HepG2 (cell line): ENCODE results near the gene MAN2A1. TPM values are rescaled to one million over a fixed set of nuclear protein-coding genes. Genes with fewer than 3 reads are reported as not detected.

Source experiments
- MED8 ChIP-seq: sonication (generic); formaldehyde crosslinking; IDR thresholded peaks from 2 replicates; pipeline ENCODE4 v1.8.1; 2023; ENCODE audit warnings: mild to moderate bottlenecking, missing genetic modification reagents; ENCODE audit not compliant: insufficient replicate concordance
- NR3C1 ChIP-seq: sonication (generic); formaldehyde crosslinking; IDR thresholded peaks from 2 replicates; pipeline ENCODE4 v1.4.0; 2020; ENCODE audit warnings: missing genetic modification reagents
- SALL1 ChIP-seq: sonication (generic); formaldehyde crosslinking; IDR thresholded peaks from 2 replicates; pipeline ENCODE4 v1.8.0; 2022; ENCODE audit warnings: mild to moderate bottlenecking, missing genetic modification reagents
- SP5 ChIP-seq: IDR thresholded peaks from 2 replicates; pipeline ENCODE4 v1.6.1; 2016; ENCODE audit warnings: low read depth, borderline replicate concordance
- STAG1 ChIP-seq: sonication (generic); formaldehyde crosslinking; IDR thresholded peaks from 2 replicates; pipeline ENCODE4 v1.4.0; 2020; ENCODE audit warnings: missing genetic modification reagents
- TCF12 ChIP-seq, 2 experiments: fragments of 450-650 bp in 1 of 2; sonication (generic) in 1 of 2; formaldehyde crosslinking in 1 of 2; IDR thresholded peaks; 2 replicates each; pipeline versions ENCODE4 v1.6.1 to v1.8.0; 2017 to 2022; ENCODE audit warnings: antibody characterized with exemption in 1 of 2, mild to moderate bottlenecking in 1 of 2, missing genetic modification reagents in 1 of 2, moderate library complexity in 1 of 2
- ZFYVE20 ChIP-seq: sonication (generic); formaldehyde crosslinking; IDR thresholded peaks from 2 replicates; pipeline ENCODE4 v1.8.0; 2023; ENCODE audit warnings: low read depth, mild to moderate bottlenecking, moderate library complexity, missing genetic modification reagents, borderline replicate concordance
- ZNF776 ChIP-seq: sonication (generic); formaldehyde crosslinking; IDR thresholded peaks from 2 replicates; pipeline ENCODE4 v1.4.0; 2020; ENCODE audit warnings: mild to moderate bottlenecking, missing genetic modification reagents
- polyA plus RNA-seq, 8 experiments: library from polyadenylated mRNA; depleted of rRNA in 3 of 8; stranded (reverse) in 7 of 8; unstranded in 1 of 8; fragments of >200 nt; fragmentation: Illumina TruSeq in 4 of 8; extraction: Trizol in 4 of 8; gene quantifications; 2 replicates each; pipeline versions ENCODE4 v1.2.1 to v1.2.3, GENCODE V29; 2011 to 2016; ENCODE audit warnings: low read depth in 4 of 8, missing spikeins in 1 of 8, mixed read lengths in 1 of 8; ENCODE audit not compliant: insufficient read depth in 1 of 8
- total RNA-seq, 5 experiments: library from RNA; depleted of rRNA; stranded (reverse); fragments of >200 nt; fragmentation: Illumina TruSeq; extraction: Trizol; gene quantifications; 2 replicates each; pipeline ENCODE4 v1.2.3, GENCODE V29; 2016; ENCODE audit warnings: low read depth in 1 of 5
- TF ChIP-seq, protein P1 (sequence below): sonication (generic); formaldehyde crosslinking; IDR thresholded peaks from 2 replicates; pipeline ENCODE4 v1.8.1; 2023; ENCODE audit warnings: mild to moderate bottlenecking, inconsistent platforms, moderate library complexity, missing genetic modification reagents, borderline replicate concordance
- TF ChIP-seq, protein P2 (sequence below), 2 experiments: sonication (generic) in 1 of 2; formaldehyde crosslinking in 1 of 2; IDR thresholded peaks; 2 replicates each; pipeline versions ENCODE4 v1.4.0 to v1.6.1; 2018 to 2020; ENCODE audit warnings: missing genetic modification reagents in 2 of 2, borderline replicate concordance in 1 of 2, low read depth in 1 of 2, mild to moderate bottlenecking in 1 of 2, missing biosample characterization in 1 of 2
- TF ChIP-seq, protein P3 (sequence below): sonication (generic); formaldehyde crosslinking; IDR thresholded peaks from 2 replicates; pipeline ENCODE4 v1.5.1; 2020; ENCODE audit warnings: missing genetic modification reagents, mild to moderate bottlenecking, borderline replicate concordance
- TF ChIP-seq, protein P4 (sequence below): IDR thresholded peaks from 2 replicates; pipeline ENCODE4 v1.4.0; 2020; ENCODE audit warnings: mild to moderate bottlenecking, missing genetic modification reagents
- TF ChIP-seq, protein P5 (sequence below): sonication (generic); formaldehyde crosslinking; conservative IDR thresholded peaks from 2 replicates; pipeline ENCODE4 v1.4.0; 2020; ENCODE audit warnings: missing genetic modification reagents
- TF ChIP-seq, protein P6 (sequence below): sonication (generic); formaldehyde crosslinking; IDR thresholded peaks from 2 replicates; pipeline ENCODE4 v1.4.0; 2020; ENCODE audit warnings: missing genetic modification reagents, borderline replicate concordance

Gene MAN2A1
- total and polyA plus RNA-seq, 2 of the 13 experiments (the other 11 are each of a cell fraction or from before 2014, with no cell fraction given): 56.2 to 80.5 TPM

DNA sequence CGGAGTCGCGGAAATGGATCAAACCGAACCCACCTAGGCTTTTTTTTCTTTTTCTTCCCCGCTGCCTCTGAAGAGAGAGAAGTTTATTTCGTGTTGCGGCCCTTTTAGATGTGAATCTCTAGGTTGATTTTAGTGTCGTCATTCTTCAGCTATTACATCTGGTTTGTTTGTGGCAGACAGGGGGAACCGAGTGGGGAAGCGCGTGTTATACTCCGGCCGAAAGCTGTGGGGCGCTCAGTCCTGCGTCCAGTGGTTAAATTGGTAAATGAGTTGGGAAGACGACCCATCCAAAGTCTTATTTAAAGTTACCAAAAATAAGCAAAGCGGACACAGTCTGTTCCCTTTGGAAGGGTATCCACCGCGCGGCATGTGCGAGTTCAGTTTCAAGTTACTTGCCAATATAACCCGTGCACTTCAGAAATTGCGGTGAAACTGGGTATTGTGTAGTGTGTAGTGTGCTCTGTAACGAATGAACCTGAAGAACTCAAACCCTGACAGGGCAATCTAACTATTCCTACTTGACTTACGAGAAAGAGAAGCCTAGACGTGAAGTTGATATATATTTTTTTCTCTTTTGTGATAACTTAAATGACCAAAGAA, 1.3 kb downstream of the MAN2A1 start (continued):
- TF ChIP-seq, protein P1, sequence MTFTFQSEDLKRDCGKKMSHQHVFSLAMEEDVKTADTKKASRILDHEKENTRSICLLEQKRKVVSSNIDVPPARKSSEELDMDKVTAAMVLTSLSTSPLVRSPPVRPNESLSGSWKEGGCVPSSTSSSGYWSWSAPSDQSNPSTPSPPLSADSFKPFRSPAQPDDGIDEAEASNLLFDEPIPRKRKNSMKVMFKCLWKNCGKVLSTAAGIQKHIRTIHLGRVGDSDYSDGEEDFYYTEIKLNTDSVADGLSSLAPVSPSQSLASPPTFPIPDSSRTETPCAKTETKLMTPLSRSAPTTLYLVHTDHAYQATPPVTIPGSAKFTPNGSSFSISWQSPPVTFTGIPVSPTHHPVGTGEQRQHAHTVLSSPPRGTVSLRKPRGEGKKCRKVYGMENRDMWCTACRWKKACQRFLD: no peak
- TF ChIP-seq, protein P2, sequence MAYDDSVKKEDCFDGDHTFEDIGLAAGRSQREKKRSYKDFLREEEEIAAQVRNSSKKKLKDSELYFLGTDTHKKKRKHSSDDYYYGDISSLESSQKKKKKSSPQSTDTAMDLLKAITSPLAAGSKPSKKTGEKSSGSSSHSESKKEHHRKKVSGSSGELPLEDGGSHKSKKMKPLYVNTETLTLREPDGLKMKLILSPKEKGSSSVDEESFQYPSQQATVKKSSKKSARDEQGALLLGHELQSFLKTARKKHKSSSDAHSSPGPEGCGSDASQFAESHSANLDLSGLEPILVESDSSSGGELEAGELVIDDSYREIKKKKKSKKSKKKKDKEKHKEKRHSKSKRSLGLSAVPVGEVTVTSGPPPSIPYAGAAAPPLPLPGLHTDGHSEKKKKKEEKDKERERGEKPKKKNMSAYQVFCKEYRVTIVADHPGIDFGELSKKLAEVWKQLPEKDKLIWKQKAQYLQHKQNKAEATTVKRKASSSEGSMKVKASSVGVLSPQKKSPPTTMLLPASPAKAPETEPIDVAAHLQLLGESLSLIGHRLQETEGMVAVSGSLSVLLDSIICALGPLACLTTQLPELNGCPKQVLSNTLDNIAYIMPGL (CRISPR knock-in tag; IDR thresholded peaks at IDR 0.05; ENCODE audit: borderline replicate concordance in 1 of 2, low read depth in 1 of 2): peak; percentile 50 to 93; a peak in 3 of 4 replicates
- TF ChIP-seq, protein P3, sequence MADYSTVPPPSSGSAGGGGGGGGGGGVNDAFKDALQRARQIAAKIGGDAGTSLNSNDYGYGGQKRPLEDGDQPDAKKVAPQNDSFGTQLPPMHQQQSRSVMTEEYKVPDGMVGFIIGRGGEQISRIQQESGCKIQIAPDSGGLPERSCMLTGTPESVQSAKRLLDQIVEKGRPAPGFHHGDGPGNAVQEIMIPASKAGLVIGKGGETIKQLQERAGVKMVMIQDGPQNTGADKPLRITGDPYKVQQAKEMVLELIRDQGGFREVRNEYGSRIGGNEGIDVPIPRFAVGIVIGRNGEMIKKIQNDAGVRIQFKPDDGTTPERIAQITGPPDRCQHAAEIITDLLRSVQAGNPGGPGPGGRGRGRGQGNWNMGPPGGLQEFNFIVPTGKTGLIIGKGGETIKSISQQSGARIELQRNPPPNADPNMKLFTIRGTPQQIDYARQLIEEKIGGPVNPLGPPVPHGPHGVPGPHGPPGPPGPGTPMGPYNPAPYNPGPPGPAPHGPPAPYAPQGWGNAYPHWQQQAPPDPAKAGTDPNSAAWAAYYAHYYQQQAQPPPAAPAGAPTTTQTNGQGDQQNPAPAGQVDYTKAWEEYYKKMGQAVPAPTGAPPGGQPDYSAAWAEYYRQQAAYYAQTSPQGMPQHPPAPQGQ (CRISPR knock-in tag): no peak
- TF ChIP-seq ZNF776 (no peak), SALL1 (peak; percentile 26; the same call in 1 of the 2 replicates), STAG1 (peak; percentile 84), MED8 (CRISPR knock-in tag) (no peak), TCF12 (IDR thresholded peaks at IDR 0.05) (no peak), TCF12 (CRISPR knock-in tag; IDR thresholded peaks at IDR 0.05) (no peak), ZFYVE20 (CRISPR knock-in tag) (no peak), NR3C1 (CRISPR knock-in tag) (no peak), SP5 (CRISPR knock-in tag) (no peak)
- TF ChIP-seq, protein P4, sequence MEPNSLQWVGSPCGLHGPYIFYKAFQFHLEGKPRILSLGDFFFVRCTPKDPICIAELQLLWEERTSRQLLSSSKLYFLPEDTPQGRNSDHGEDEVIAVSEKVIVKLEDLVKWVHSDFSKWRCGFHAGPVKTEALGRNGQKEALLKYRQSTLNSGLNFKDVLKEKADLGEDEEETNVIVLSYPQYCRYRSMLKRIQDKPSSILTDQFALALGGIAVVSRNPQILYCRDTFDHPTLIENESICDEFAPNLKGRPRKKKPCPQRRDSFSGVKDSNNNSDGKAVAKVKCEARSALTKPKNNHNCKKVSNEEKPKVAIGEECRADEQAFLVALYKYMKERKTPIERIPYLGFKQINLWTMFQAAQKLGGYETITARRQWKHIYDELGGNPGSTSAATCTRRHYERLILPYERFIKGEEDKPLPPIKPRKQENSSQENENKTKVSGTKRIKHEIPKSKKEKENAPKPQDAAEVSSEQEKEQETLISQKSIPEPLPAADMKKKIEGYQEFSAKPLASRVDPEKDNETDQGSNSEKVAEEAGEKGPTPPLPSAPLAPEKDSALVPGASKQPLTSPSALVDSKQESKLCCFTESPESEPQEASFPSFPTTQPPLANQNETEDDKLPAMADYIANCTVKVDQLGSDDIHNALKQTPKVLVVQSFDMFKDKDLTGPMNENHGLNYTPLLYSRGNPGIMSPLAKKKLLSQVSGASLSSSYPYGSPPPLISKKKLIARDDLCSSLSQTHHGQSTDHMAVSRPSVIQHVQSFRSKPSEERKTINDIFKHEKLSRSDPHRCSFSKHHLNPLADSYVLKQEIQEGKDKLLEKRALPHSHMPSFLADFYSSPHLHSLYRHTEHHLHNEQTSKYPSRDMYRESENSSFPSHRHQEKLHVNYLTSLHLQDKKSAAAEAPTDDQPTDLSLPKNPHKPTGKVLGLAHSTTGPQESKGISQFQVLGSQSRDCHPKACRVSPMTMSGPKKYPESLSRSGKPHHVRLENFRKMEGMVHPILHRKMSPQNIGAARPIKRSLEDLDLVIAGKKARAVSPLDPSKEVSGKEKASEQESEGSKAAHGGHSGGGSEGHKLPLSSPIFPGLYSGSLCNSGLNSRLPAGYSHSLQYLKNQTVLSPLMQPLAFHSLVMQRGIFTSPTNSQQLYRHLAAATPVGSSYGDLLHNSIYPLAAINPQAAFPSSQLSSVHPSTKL: 0 out of 2 replicates have a peak, but pooled peaks have one; percentile 26
- TF ChIP-seq, protein P5, sequence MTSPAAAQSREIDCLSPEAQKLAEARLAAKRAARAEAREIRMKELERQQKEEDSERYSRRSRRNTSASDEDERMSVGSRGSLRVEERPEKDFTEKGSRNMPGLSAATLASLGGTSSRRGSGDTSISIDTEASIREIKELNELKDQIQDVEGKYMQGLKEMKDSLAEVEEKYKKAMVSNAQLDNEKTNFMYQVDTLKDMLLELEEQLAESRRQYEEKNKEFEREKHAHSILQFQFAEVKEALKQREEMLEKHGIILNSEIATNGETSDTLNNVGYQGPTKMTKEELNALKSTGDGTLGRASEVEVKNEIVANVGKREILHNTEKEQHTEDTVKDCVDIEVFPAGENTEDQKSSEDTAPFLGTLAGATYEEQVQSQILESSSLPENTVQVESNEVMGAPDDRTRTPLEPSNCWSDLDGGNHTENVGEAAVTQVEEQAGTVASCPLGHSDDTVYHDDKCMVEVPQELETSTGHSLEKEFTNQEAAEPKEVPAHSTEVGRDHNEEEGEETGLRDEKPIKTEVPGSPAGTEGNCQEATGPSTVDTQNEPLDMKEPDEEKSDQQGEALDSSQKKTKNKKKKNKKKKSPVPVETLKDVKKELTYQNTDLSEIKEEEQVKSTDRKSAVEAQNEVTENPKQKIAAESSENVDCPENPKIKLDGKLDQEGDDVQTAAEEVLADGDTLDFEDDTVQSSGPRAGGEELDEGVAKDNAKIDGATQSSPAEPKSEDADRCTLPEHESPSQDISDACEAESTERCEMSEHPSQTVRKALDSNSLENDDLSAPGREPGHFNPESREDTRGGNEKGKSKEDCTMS: no peak
- TF ChIP-seq, protein P6, sequence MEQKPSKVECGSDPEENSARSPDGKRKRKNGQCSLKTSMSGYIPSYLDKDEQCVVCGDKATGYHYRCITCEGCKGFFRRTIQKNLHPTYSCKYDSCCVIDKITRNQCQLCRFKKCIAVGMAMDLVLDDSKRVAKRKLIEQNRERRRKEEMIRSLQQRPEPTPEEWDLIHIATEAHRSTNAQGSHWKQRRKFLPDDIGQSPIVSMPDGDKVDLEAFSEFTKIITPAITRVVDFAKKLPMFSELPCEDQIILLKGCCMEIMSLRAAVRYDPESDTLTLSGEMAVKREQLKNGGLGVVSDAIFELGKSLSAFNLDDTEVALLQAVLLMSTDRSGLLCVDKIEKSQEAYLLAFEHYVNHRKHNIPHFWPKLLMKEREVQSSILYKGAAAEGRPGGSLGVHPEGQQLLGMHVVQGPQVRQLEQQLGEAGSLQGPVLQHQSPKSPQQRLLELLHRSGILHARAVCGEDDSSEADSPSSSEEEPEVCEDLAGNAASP (CRISPR knock-in tag): no peak
